ENCODE data around the gene FOXK2. TPM values are rescaled to one million over a fixed set of nuclear protein-coding genes. Genes with fewer than 3 reads are reported as not detected.

Gene FOXK2
- total and polyA plus RNA-seq, 5 donors from 2014 or later = 2.2 to 55.6 (median 4.2) TPM

GRCh38 chr17:82648165-82648668, 128.7 kb downstream of the FOXK2 start, which contains the start of gene WDR45B:
Gene WDR45B, minus strand, starts transcription at chr17:82648444. Its CDS starts 104 bp downstream, at chr17:82648340.
- peak within 1 kb of the TSS; percentile 26 to 82 (median 73) for H3K27ac Mint-ChIP-seq
- H3K4me3 Mint-ChIP-seq = peak within 1 kb of the TSS; percentile 86 to 94 (median 92)
- peak; percentile 82 to 96 (median 86) for DNase-seq
- no peaks in the 10 kb centered on the region for H3K27me3 ChIP-seq (ENCODE audit: control insufficient read depth, insufficient read depth, low read length)
- H3K27ac ChIP-seq (ENCODE audit: insufficient read depth, low read length, poor library complexity, severe bottlenecking) = peak within 1 kb of the TSS; percentile 94
- H3K36me3 Mint-ChIP-seq = no peaks in the 10 kb centered on the region
- H3K9me3 Mint-ChIP-seq = peaks cover 0 to 1% (median 0%) of the 10 kb centered on the region in 7 donors
- peaks cover 14% of the 10 kb centered on the region for H3K36me3 ChIP-seq (ENCODE audit: control insufficient read depth, insufficient read depth, low read length)
- H3K9me3 ChIP-seq (ENCODE audit: control insufficient read depth in 2 of 2, low read length in 2 of 2) = no peaks in the 10 kb centered on the region
- peaks cover 9 to 30% (median 14%) of the 10 kb centered on the region in 4 donors for H3K4me1 Mint-ChIP-seq
- peaks cover 5% of the 10 kb centered on the region for H3K27me3 Mint-ChIP-seq
- peaks cover 25% of the 10 kb centered on the region for H3K4me1 ChIP-seq (ENCODE audit: control insufficient read depth, insufficient read depth, low read length, poor library complexity, severe bottlenecking)
- H3K4me3 ChIP-seq (ENCODE audit: low read depth, low read length) = peak within 1 kb of the TSS; percentile 71
- ATAC-seq (ENCODE audit: low read depth in 2 of 2) = peak; percentile 90 to 92

- Histone ChIP-seq H3K27ac (ENCODE audit: insufficient read depth, low read length, poor library complexity, severe bottlenecking) (peak overlapping the region; percentile 51), H3K27me3 (ENCODE audit: control insufficient read depth, insufficient read depth, low read length) (no peaks in the 10 kb centered on the region), H3K9me3 (ENCODE audit: control insufficient read depth in 2 of 2, low read length in 2 of 2) (no peaks in the 10 kb centered on the region), H3K4me1 (ENCODE audit: control insufficient read depth, insufficient read depth, low read length, poor library complexity, severe bottlenecking) (peaks cover 25% of the 10 kb centered on the region), H3K36me3 (ENCODE audit: control insufficient read depth, insufficient read depth, low read length) (peaks cover 8% of the 10 kb centered on the region), H3K4me3 (ENCODE audit: low read depth, low read length) (no peak overlapping the region)
- peak; percentile 4 for ATAC-seq (ENCODE audit: low read depth in 2 of 2)
- H3K4me3 Mint-ChIP-seq = peak overlapping the region; percentile 39 to 94 (median 76)
- no peaks in the 10 kb centered on the region for H3K9me3 Mint-ChIP-seq
- H3K27me3 Mint-ChIP-seq = peaks cover 5% of the 10 kb centered on the region
- H3K27ac Mint-ChIP-seq = no peak overlapping the region
- peaks cover 9 to 29% (median 14%) of the 10 kb centered on the region in 4 donors for H3K4me1 Mint-ChIP-seq
- peak; percentile 29 to 55 (median 50) for DNase-seq
- H3K36me3 Mint-ChIP-seq = no peaks in the 10 kb centered on the region
Observed at GRCh38 chr17:82648742-82649331, 129.3 kb downstream of the FOXK2 start.

GRCh38 chr17:82649501-82650261, 130.1 kb downstream of the FOXK2 start:
- Mint-ChIP-seq H3K9me3 (no peaks in the 10 kb centered on the region), H3K27ac (peak overlapping the region; percentile 23 to 81 (median 26)), H3K27me3 (peaks cover 5% of the 10 kb centered on the region), H3K4me3 (peak overlapping the region; percentile 56 to 90 (median 76)), H3K36me3 (no peaks in the 10 kb centered on the region), H3K4me1 (peaks cover 9 to 27% (median 12%) of the 10 kb centered on the region in 4 donors)
- Histone ChIP-seq H3K36me3 (ENCODE audit: control insufficient read depth, insufficient read depth, low read length) (no peaks in the 10 kb centered on the region), H3K4me1 (ENCODE audit: control insufficient read depth, insufficient read depth, low read length, poor library complexity, severe bottlenecking) (peaks cover 25% of the 10 kb centered on the region), H3K9me3 (ENCODE audit: control insufficient read depth in 2 of 2, low read length in 2 of 2) (no peaks in the 10 kb centered on the region), H3K27ac (ENCODE audit: insufficient read depth, low read length, poor library complexity, severe bottlenecking) (peak overlapping the region; percentile 51), H3K27me3 (ENCODE audit: control insufficient read depth, insufficient read depth, low read length) (no peaks in the 10 kb centered on the region), H3K4me3 (ENCODE audit: low read depth, low read length) (no peak overlapping the region)
- ATAC-seq (ENCODE audit: low read depth in 2 of 2) (no peak), DNase-seq (no peak)

DNA sequence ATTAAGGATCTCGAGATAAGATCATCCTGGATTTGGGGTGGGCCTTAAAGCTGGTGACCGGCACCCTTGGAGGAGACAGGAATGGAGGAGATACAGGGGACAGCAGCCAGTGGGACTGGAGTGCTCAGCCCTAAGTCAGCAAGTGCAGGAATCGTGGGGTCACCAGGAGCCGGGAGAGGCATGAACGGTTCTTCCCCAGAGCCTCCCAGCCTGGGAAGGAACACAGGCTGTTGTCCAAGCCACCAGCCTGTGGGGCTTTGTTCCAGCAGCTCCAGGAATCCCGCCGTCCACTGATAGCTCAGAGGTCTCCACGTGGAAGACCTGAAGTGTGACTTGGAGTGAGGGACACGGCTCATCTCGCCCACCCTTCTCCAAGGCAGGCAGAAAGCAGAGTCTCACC, 131.2 kb downstream of the FOXK2 start:
- Histone ChIP-seq H3K4me3 (ENCODE audit: low read depth, low read length) (no peak overlapping the region), H3K27me3 (ENCODE audit: control insufficient read depth, insufficient read depth, low read length) (no peaks in the 10 kb centered on the region), H3K27ac (ENCODE audit: insufficient read depth, low read length, poor library complexity, severe bottlenecking) (no peak overlapping the region), H3K4me1 (ENCODE audit: control insufficient read depth, insufficient read depth, low read length, poor library complexity, severe bottlenecking) (peaks cover 18% of the 10 kb centered on the region), H3K9me3 (ENCODE audit: control insufficient read depth in 2 of 2, low read length in 2 of 2) (no peaks in the 10 kb centered on the region), H3K36me3 (ENCODE audit: control insufficient read depth, insufficient read depth, low read length) (no peaks in the 10 kb centered on the region)
- H3K27ac Mint-ChIP-seq = peak overlapping the region in 1 of 3 donors; percentile 32
- H3K27me3 Mint-ChIP-seq = peaks cover 5% of the 10 kb centered on the region
- peak overlapping the region in 2 of 4 donors; percentile 61 to 72 for H3K4me3 Mint-ChIP-seq
- no peak for ATAC-seq (ENCODE audit: low read depth in 2 of 2)
- no peak for DNase-seq
- H3K4me1 Mint-ChIP-seq = peaks cover 4 to 19% (median 6%) of the 10 kb centered on the region in 4 donors
- H3K36me3 Mint-ChIP-seq = no peaks in the 10 kb centered on the region
- no peaks in the 10 kb centered on the region for H3K9me3 Mint-ChIP-seq

DNA sequence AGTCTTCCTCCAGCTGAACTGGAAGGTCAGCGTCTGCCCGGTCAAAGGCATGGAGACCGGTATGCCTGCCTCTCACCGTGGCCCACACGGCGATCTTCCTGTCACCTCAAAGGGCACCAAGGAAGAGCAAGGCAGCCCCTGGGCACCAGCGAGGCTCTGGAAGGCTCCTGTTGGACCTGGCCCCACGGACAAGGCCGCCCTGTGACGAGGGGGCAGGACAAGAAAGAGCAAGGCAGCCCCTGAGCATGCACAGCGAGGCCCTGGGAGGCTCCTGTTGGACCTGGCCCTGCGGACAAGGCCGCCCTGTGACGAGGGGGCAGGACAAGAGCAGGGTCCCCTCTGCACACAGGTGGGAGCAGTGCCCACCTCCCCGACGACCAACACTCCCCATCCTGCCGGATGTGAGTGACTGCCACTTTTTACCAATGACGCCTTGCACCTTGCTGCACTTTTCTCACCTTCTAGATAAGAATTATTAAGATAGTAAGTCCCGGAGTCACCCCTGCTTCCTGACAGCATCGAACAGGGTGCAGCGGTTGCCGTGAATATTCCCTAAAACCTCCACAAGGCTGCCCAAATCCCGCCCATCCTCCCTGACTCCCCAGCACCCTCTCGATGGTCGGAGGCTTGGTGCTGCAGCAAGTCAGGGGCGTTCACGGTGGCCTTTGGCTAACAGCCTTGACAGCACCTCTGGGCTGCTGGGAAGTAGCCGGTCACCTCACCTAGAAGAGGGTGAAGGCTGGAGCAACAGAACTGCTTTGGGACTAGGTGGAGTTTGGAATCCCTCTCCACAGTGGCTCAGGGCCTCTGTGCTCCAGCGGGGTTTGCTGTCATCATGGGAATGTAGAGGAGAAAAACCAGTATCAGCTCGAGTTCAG, 134.4 kb downstream of the FOXK2 start:
- DNase-seq = no peak
- Mint-ChIP-seq H3K27ac (no peak overlapping the region), H3K4me3 (no peak overlapping the region), H3K9me3 (no peaks in the 10 kb centered on the region), H3K4me1 (peaks cover 0 to 4% (median 0%) of the 10 kb centered on the region in 4 donors), H3K27me3 (peaks cover 5% of the 10 kb centered on the region), H3K36me3 (peaks cover 7% of the 10 kb centered on the region)
- Histone ChIP-seq H3K36me3 (ENCODE audit: control insufficient read depth, insufficient read depth, low read length) (no peaks in the 10 kb centered on the region), H3K9me3 (ENCODE audit: control insufficient read depth in 2 of 2, low read length in 2 of 2) (no peaks in the 10 kb centered on the region), H3K4me1 (ENCODE audit: control insufficient read depth, insufficient read depth, low read length, poor library complexity, severe bottlenecking) (no peaks in the 10 kb centered on the region), H3K27me3 (ENCODE audit: control insufficient read depth, insufficient read depth, low read length) (no peaks in the 10 kb centered on the region), H3K4me3 (ENCODE audit: low read depth, low read length) (no peak overlapping the region), H3K27ac (ENCODE audit: insufficient read depth, low read length, poor library complexity, severe bottlenecking) (no peak overlapping the region)
- ATAC-seq (ENCODE audit: low read depth in 2 of 2) = no peak

Other genes starting within 250 kb of the FOXK2 start
- 333 TPM for gene CSNK1D, start 246.0 kb upstream of the FOXK2 start, total RNA-seq
- gene CSNK1D, start 246.0 kb upstream of the FOXK2 start, polyA plus RNA-seq = 10 to 100 TPM; 41.2 to 50.3 (median 48.6) TPM
- gene CD7, start 202.1 kb upstream of the FOXK2 start, total RNA-seq = 140 TPM
- 10 to 100 TPM; 56.3 to 76.9 (median 68.3) TPM for gene CD7, start 202.1 kb upstream of the FOXK2 start, polyA plus RNA-seq
- gene SECTM1, start 186.0 kb upstream of the FOXK2 start, total RNA-seq = 0.52 TPM
- gene SECTM1, start 186.0 kb upstream of the FOXK2 start, polyA plus RNA-seq = under 1 TPM; 0.38 to 0.91 (median 0.51) TPM
- not detected for gene TEX19, start 160.5 kb upstream of the FOXK2 start, total RNA-seq
- not detected for gene TEX19, start 160.5 kb upstream of the FOXK2 start, polyA plus RNA-seq
- not detected for gene UTS2R, start 148.0 kb upstream of the FOXK2 start, total RNA-seq
- gene UTS2R, start 148.0 kb upstream of the FOXK2 start, polyA plus RNA-seq = not detected
- 42.8 TPM for gene HEXD, start 101.4 kb upstream of the FOXK2 start, total RNA-seq
- 10 to 100 TPM in 3 of 4 donors, 1 to 10 TPM in 1; 9.7 to 13.0 (median 11.3) TPM for gene HEXD, start 101.4 kb upstream of the FOXK2 start, polyA plus RNA-seq
- gene OGFOD3, start 101.1 kb upstream of the FOXK2 start, total RNA-seq = 13.9 TPM
- 10 to 100 TPM; 20.5 to 32.9 (median 24.6) TPM for gene OGFOD3, start 101.1 kb upstream of the FOXK2 start, polyA plus RNA-seq
- 155 TPM for gene CYBC1, start 69.0 kb upstream of the FOXK2 start, total RNA-seq
- gene CYBC1, start 69.0 kb upstream of the FOXK2 start, polyA plus RNA-seq = 100 to 1,000 TPM; 174 to 230 (median 203) TPM
- gene NARF, start 61.0 kb upstream of the FOXK2 start, total RNA-seq = 93.2 TPM
- gene NARF, start 61.0 kb upstream of the FOXK2 start, polyA plus RNA-seq = 100 to 1,000 TPM in 3 of 4 donors, 10 to 100 TPM in 1; 97.0 to 141 (median 114) TPM
- gene WDR45B, start 128.7 kb downstream of the FOXK2 start, total RNA-seq = 86.8 TPM
- 10 to 100 TPM; 35.1 to 45.2 (median 38.0) TPM for gene WDR45B, start 128.7 kb downstream of the FOXK2 start, polyA plus RNA-seq
- gene RAB40B, start 179.0 kb downstream of the FOXK2 start, total RNA-seq = 4.9 TPM
- gene RAB40B, start 179.0 kb downstream of the FOXK2 start, polyA plus RNA-seq = 1 to 10 TPM; 2.2 to 5.3 (median 3.4) TPM
- 28.1 TPM for gene FN3KRP, start 197.0 kb downstream of the FOXK2 start, total RNA-seq
- 10 to 100 TPM; 25.3 to 36.7 (median 34.0) TPM for gene FN3KRP, start 197.0 kb downstream of the FOXK2 start, polyA plus RNA-seq
- gene FN3K, start 215.9 kb downstream of the FOXK2 start, total RNA-seq = 2.0 TPM
- gene FN3K, start 215.9 kb downstream of the FOXK2 start, polyA plus RNA-seq = under 1 TPM; 0.18 to 0.74 (median 0.25) TPM
- 86.4 TPM for gene TBCD, start 232.3 kb downstream of the FOXK2 start, total RNA-seq
- 100 to 1,000 TPM in 1 of 4 donors, 10 to 100 TPM in 3; 39.2 to 146 (median 79.2) TPM for gene TBCD, start 232.3 kb downstream of the FOXK2 start, polyA plus RNA-seq

All from CD4-positive, CD25-positive, alpha-beta regulatory T cell (primary cell).